ENCODE results near the gene PSMG2.

- TF ChIP-seq, protein P1, sequence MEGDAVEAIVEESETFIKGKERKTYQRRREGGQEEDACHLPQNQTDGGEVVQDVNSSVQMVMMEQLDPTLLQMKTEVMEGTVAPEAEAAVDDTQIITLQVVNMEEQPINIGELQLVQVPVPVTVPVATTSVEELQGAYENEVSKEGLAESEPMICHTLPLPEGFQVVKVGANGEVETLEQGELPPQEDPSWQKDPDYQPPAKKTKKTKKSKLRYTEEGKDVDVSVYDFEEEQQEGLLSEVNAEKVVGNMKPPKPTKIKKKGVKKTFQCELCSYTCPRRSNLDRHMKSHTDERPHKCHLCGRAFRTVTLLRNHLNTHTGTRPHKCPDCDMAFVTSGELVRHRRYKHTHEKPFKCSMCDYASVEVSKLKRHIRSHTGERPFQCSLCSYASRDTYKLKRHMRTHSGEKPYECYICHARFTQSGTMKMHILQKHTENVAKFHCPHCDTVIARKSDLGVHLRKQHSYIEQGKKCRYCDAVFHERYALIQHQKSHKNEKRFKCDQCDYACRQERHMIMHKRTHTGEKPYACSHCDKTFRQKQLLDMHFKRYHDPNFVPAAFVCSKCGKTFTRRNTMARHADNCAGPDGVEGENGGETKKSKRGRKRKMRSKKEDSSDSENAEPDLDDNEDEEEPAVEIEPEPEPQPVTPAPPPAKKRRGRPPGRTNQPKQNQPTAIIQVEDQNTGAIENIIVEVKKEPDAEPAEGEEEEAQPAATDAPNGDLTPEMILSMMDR (IDR thresholded peaks at IDR 0.05; ENCODE audit: insufficient read depth, low read length), result no peak
- TF ChIP-seq POLR2AphosphoS5 (IDR thresholded peaks at IDR 0.05; ENCODE audit: low read depth) (no peak), SPI1 (IDR thresholded peaks at IDR 0.05; ENCODE audit: borderline replicate concordance, low read depth) (no peak), GABPA (IDR thresholded peaks at IDR 0.05; ENCODE audit: low read depth) (no peak)
These were observed 48.1 kb downstream of the PSMG2 start for GRCh38 chr18:12750715-12751502.
